ENCODE results near the gene LPAR6.

LPAR6 gene

GRCh38 chr13:48380581-48380980 is 32.3 kb downstream of the LPAR6 start:
- Mint-ChIP-seq H3K27me3 (no peaks in the 10 kb centered on the region), H3K27ac (peak overlapping the region; percentile 41), H3K4me1 (peaks cover 4% of the 10 kb centered on the region), H3K9me3 (no peaks in the 10 kb centered on the region), H3K36me3 (peaks cover 31% of the 10 kb centered on the region), H3K4me3 (no peak overlapping the region)
- ATAC-seq (ENCODE audit: low read depth): no peak
- DNase-seq (ENCODE audit: low spot score in 2 of 2): no peak

DNA sequence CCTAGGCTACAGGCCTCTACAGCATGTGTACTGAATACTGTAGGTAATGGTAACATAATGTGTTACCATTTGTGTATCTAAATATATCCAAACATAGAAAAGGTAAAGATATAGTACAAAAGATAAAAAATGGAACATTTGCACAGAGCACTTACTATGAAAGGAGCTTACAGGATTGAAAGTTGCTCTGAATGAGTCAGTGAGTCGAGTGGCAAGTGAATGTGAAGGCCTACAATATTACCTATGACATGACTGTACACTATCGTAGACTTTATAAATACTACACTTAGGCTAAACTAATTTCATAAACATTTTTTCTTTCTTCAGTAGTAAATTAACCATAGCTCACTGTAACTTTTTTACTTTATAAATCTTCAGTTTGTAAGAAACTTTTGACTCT is 35.1 kb downstream of the LPAR6 start:
- Mint-ChIP-seq H3K36me3 (peaks cover 38% of the 10 kb centered on the region), H3K4me1 (peaks cover 4% of the 10 kb centered on the region), H3K27ac (no peak overlapping the region), H3K27me3 (no peaks in the 10 kb centered on the region), H3K9me3 (peaks cover 9% of the 10 kb centered on the region), H3K4me3 (no peak overlapping the region)
- no peak for DNase-seq (ENCODE audit: low spot score in 2 of 2)
- no peak for ATAC-seq (ENCODE audit: low read depth)

- ATAC-seq (ENCODE audit: low read depth): no peak
- Mint-ChIP-seq H3K27ac (no peak overlapping the region), H3K4me1 (peaks cover 2% of the 10 kb centered on the region), H3K27me3 (no peaks in the 10 kb centered on the region), H3K9me3 (peaks cover 11% of the 10 kb centered on the region), H3K4me3 (no peak overlapping the region), H3K36me3 (peaks cover 42% of the 10 kb centered on the region)
- no peak for DNase-seq (ENCODE audit: low spot score in 2 of 2)
Observed at GRCh38 chr13:48370815-48371214, 42.1 kb downstream of the LPAR6 start.

DNA sequence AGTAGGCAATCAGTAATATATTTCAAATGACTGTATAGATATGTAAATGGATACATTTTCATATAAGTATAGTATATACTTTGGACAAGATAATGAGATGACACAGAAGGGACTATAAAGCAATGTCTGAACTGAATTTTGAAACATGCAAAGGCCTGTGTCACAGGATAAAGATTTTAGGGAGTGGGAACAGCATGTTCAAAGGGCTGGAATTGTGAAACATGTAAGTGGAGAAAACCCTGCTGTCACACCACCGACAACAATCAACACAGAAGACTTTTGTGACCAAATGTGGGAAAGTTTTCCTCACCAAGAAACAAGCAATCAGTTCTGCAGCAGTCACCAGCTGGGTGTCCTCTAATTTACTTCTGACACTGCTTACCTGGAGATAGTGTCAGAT is 42.9 kb downstream of the LPAR6 start:
- Mint-ChIP-seq H3K9me3 (peaks cover 11% of the 10 kb centered on the region), H3K27me3 (no peaks in the 10 kb centered on the region), H3K4me1 (peaks cover 2% of the 10 kb centered on the region), H3K27ac (no peak overlapping the region), H3K36me3 (peaks cover 44% of the 10 kb centered on the region), H3K4me3 (no peak overlapping the region)
- no peak for ATAC-seq (ENCODE audit: low read depth)
- DNase-seq (ENCODE audit: low spot score in 2 of 2): no peak
